HG02678 (cell line): ENCODE measurements around the gene SLC39A6.
"Not testable (repeated sequence)": the region's sequence is repeated elsewhere in the genome, so short reads cannot be mapped to it uniquely, and the experiment has no call there.

Source experiments
- ATAC-seq: cut with Tn5 transposase; IDR thresholded peaks from one replicate; pipeline ENCODE4 v1.9.1; 2021; ENCODE audit warnings: mild to moderate bottlenecking, moderate library complexity; ENCODE audit not compliant: unreplicated experiment

SLC39A6 gene

GRCh38 chr18:36066001-36066400, 63.1 kb downstream of the SLC39A6 start:
- ATAC-seq = no peak

GRCh38 chr18:36064809-36065079, 64.4 kb downstream of the SLC39A6 start:
- not testable (repeated sequence) for ATAC-seq

GRCh38 chr18:36064027-36064808, 64.9 kb downstream of the SLC39A6 start:
- ATAC-seq = no peak

DNA sequence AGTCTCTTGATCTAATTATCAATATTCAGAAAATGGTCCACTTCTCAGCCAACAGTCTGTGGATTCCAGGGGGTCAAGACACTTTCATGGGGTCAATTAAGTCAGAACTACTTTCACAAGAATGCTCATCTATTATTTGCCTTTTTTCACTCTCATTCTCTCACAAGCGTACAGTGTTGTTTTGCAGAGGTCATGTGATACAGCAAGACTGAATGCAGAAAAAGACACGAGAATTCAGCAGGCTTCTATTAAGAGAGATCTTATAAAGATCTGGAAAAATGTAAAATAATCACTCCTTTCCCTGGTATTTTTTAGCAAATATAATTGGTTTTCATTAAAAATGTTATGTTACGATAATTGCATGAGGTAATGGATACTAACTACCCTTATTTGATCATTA, 70.5 kb downstream of the SLC39A6 start:
- no peak for ATAC-seq
